ENCODE data around the gene NPAT. TPM values are rescaled to one million over a fixed set of nuclear protein-coding genes. Genes with fewer than 3 reads are reported as not detected.
"Not testable (repeated sequence)": the region's sequence is repeated elsewhere in the genome, so short reads cannot be mapped to it uniquely, and the experiment has no call there.

NPAT gene
- total RNA-seq, 1 experiment from 2014 or later: 16.6 TPM

DNA sequence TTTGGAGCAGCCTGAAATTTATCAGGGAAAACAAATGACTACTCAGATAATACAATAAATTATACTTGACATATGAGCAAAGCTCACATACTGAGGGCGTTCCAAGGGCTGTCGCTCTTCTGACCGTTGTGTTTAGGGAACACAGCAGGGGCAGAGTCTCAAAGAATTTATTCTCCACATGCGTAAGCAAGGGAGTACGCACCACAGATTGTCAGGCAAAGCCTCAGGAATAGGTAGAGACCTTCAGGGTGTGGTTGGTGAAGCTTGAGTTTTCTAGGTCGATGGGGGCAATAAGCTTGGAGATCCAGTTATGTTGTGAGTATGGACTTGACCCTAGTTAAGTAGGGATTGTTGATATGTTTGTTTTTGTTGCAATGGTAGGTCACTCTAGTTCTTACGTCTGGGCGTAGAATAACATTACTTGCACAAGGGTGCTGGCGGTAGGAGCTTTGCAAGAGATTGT lies 100.2 kb downstream of the NPAT start:
- in situ Hi-C loops (cut with HindIII; ENCODE audit: low pct_unique_long_range_greater_than_20kb, low sequenced_read_pairs): no loop called here
- Histone ChIP-seq H3K27me3 (ENCODE audit: control insufficient read depth, insufficient read depth, low read length) (no peaks in the 10 kb centered on the region), H3K9me3 (ENCODE audit: control insufficient read depth, insufficient read depth, low read depth, low read length) (no peaks in the 10 kb centered on the region), H3K36me3 (ENCODE audit: control insufficient read depth, insufficient read depth, low read length) (no peaks in the 10 kb centered on the region; the same call in 1 of the 2 replicates), H3K27ac (ENCODE audit: low read length) (peak overlapping the region; percentile 86), H3K4me3 (ENCODE audit: low read depth in 2 of 2, low read length in 2 of 2) (peak overlapping the region; percentile 72 to 92), H3K4me1 (ENCODE audit: control insufficient read depth, insufficient read depth, low read length) (peaks cover 23% of the 10 kb centered on the region)
- no TSS peak for BruUV-seq (replicated peaks)
- CTCF ChIA-PET: interaction anchor here (0.5 to 0.8 kb wide), 2 partner anchors 37 to 113 kb away, joined by 3 to 4 read pairs; no protein-coding TSS in a partner anchor
- TF ChIP-seq POLR2AphosphoS5 (IDR thresholded peaks at IDR 0.05; ENCODE audit: low read depth, low read length): no peak
- TF ChIP-seq, protein P1, sequence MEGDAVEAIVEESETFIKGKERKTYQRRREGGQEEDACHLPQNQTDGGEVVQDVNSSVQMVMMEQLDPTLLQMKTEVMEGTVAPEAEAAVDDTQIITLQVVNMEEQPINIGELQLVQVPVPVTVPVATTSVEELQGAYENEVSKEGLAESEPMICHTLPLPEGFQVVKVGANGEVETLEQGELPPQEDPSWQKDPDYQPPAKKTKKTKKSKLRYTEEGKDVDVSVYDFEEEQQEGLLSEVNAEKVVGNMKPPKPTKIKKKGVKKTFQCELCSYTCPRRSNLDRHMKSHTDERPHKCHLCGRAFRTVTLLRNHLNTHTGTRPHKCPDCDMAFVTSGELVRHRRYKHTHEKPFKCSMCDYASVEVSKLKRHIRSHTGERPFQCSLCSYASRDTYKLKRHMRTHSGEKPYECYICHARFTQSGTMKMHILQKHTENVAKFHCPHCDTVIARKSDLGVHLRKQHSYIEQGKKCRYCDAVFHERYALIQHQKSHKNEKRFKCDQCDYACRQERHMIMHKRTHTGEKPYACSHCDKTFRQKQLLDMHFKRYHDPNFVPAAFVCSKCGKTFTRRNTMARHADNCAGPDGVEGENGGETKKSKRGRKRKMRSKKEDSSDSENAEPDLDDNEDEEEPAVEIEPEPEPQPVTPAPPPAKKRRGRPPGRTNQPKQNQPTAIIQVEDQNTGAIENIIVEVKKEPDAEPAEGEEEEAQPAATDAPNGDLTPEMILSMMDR (IDR thresholded peaks at IDR 0.05): no peak
- TF ChIP-seq, protein P2, sequence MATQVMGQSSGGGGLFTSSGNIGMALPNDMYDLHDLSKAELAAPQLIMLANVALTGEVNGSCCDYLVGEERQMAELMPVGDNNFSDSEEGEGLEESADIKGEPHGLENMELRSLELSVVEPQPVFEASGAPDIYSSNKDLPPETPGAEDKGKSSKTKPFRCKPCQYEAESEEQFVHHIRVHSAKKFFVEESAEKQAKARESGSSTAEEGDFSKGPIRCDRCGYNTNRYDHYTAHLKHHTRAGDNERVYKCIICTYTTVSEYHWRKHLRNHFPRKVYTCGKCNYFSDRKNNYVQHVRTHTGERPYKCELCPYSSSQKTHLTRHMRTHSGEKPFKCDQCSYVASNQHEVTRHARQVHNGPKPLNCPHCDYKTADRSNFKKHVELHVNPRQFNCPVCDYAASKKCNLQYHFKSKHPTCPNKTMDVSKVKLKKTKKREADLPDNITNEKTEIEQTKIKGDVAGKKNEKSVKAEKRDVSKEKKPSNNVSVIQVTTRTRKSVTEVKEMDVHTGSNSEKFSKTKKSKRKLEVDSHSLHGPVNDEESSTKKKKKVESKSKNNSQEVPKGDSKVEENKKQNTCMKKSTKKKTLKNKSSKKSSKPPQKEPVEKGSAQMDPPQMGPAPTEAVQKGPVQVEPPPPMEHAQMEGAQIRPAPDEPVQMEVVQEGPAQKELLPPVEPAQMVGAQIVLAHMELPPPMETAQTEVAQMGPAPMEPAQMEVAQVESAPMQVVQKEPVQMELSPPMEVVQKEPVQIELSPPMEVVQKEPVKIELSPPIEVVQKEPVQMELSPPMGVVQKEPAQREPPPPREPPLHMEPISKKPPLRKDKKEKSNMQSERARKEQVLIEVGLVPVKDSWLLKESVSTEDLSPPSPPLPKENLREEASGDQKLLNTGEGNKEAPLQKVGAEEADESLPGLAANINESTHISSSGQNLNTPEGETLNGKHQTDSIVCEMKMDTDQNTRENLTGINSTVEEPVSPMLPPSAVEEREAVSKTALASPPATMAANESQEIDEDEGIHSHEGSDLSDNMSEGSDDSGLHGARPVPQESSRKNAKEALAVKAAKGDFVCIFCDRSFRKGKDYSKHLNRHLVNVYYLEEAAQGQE (IDR thresholded peaks at IDR 0.05; ENCODE audit: insufficient read depth in 1 of 2, low read depth in 2 of 2, low read length in 1 of 2): no peak
- no peak for TF ChIP-seq TCF7L2 (IDR thresholded peaks at IDR 0.05; ENCODE audit: low read depth, low read length)
- no peak for TF ChIP-seq SIN3A (IDR thresholded peaks at IDR 0.05; ENCODE audit: borderline replicate concordance, insufficient read depth, low read depth, low read length)
- DNase-seq (ENCODE audit: low read depth, low spot score) (no peak), ATAC-seq (no peak; the same call in 1 of the 2 replicates)
- intact Hi-C loops (cut with micrococcal nuclease; ENCODE audit: unreplicated experiment): no loop called here
- POLR2A ChIA-PET: interaction anchor here (0.6 kb wide), 1 partner anchor 9 kb away, joined by 6 read pairs; no protein-coding TSS in a partner anchor

DNA sequence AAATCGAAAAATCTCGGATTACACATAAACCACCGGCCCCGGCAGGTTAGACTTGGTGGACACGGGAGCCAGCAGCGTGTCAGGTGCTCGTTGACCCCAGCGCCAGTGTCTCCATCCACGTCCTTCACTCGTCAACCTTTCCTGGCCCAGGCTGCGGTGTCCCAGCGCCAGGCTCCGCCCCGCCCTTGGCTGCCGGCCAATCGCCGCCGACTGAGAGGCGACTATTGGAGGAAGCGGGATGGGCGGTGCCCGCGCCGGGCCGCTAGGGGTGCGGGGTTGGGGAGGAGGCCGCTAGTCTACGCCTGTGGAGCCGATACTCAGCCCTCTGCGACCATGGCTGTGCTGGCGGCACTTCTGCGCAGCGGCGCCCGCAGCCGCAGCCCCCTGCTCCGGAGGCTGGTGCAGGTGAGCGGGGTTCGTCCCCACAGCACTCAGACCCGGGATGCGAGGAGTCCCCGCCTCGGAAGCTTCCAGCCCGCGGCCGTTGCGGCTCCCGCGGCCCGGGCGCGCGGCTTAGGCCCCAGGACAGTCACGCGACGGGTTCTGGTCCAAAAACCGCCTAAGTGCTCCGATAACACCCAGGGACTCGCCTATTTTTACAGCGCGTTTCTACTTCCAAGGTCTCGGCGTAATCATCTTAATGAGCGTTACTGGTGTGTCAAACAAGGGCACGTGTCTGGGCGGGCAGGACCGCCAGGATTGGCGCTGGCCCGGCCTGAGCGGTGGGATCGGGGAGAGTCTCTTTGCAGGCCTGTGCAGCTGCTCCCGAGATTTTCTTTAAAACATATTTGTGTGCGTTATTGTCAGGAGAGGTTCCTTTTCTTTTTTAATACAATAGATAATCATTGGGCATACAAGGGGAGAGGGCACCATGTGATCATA lies 100.9 kb downstream of the NPAT start, which contains the start of gene ACAT1:
Gene ACAT1 (plus strand): TSS at position 294 of the 882 bp plus-strand sequence. CDS start 40 bp downstream, at position 334.
- in situ Hi-C loops (cut with HindIII; ENCODE audit: low pct_unique_long_range_greater_than_20kb, low sequenced_read_pairs): no loop called here
- CTCF ChIA-PET: interaction anchor here (0.7 kb wide), 2 partner anchors 38 to 78 kb away, joined by 3 to 5 read pairs; no protein-coding TSS in a partner anchor
- no peaks in the 10 kb centered on the region for H3K9me3 ChIP-seq (ENCODE audit: control insufficient read depth, insufficient read depth, low read depth, low read length)

DNA sequence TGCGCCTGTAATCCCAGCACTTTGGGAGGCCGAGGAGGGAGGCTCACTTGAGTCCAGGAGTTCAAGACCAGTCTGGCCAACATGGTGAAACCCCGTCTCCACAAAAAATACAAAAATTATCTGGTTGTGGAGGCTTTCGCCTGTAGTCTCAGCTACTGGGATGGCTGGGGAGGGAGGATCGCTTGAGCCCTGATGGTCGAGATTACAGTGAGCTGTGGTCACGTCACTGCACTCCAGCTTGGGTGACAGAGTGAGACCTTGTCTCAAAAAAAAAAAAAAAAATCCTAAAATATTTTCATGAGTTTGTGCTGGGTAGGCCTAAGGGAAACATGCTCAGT lies 101.5 kb downstream of the NPAT start:
- DNase-seq (ENCODE audit: low read depth, low spot score); H3K36me3 ChIP-seq (ENCODE audit: control insufficient read depth, insufficient read depth, low read length); H3K27me3 ChIP-seq (ENCODE audit: control insufficient read depth, insufficient read depth, low read length); ATAC-seq; intact Hi-C loops (cut with micrococcal nuclease; ENCODE audit: unreplicated experiment); in situ Hi-C loops (cut with HindIII; ENCODE audit: low pct_unique_long_range_greater_than_20kb, low sequenced_read_pairs); H3K9me3 ChIP-seq (ENCODE audit: control insufficient read depth, insufficient read depth, low read depth, low read length); BruUV-seq (replicated peaks): not testable (repeated sequence)
- Histone ChIP-seq H3K4me3 (ENCODE audit: low read depth in 2 of 2, low read length in 2 of 2) (peak overlapping the region; percentile 72 to 92), H3K4me1 (ENCODE audit: control insufficient read depth, insufficient read depth, low read length) (peaks cover 23% of the 10 kb centered on the region), H3K27ac (ENCODE audit: low read length) (peak overlapping the region; percentile 86)
- CTCF ChIA-PET: interaction anchor here (0.5 to 0.7 kb wide), 3 partner anchors 38 to 382 kb away, joined by 3 to 6 read pairs (median 5); no protein-coding TSS in a partner anchor
- POLR2A ChIA-PET: interaction anchor here (0.7 kb wide), 1 partner anchor 209 kb away, joined by 4 read pairs; no protein-coding TSS in a partner anchor

More for the DNA sequence above, 100.9 kb downstream of the NPAT start, which contains the start of gene ACAT1:
- Histone ChIP-seq H3K4me1 (ENCODE audit: control insufficient read depth, insufficient read depth, low read length) (peaks cover 23% of the 10 kb centered on the region), H3K36me3 (ENCODE audit: control insufficient read depth, insufficient read depth, low read length) (no peaks in the 10 kb centered on the region; the same call in 1 of the 2 replicates), H3K4me3 (ENCODE audit: low read depth in 2 of 2, low read length in 2 of 2) (peak within 1 kb of the TSS; percentile 72 to 92), H3K27ac (ENCODE audit: low read length) (peak within 1 kb of the TSS; percentile 86), H3K27me3 (ENCODE audit: control insufficient read depth, insufficient read depth, low read length) (no peaks in the 10 kb centered on the region)
- peak; percentile 97 for ATAC-seq
- POLR2A ChIA-PET: interaction anchor here (0.6 to 0.7 kb wide), 2 partner anchors 9 to 209 kb away, joined by 4 to 6 read pairs; no protein-coding TSS in a partner anchor
- intact Hi-C loops (cut with micrococcal nuclease; ENCODE audit: unreplicated experiment): no loop called here
- DNase-seq (ENCODE audit: low read depth, low spot score): peak; percentile 65
- no TSS peak for BruUV-seq (replicated peaks)
- TF ChIP-seq, protein P2 (IDR thresholded peaks at IDR 0.05; ENCODE audit: insufficient read depth in 1 of 2, low read depth in 2 of 2, low read length in 1 of 2): no peak
- TF ChIP-seq POLR2AphosphoS5 (IDR thresholded peaks at IDR 0.05; ENCODE audit: low read depth, low read length): peak; percentile 91
- peak; percentile 89 for TF ChIP-seq SIN3A (IDR thresholded peaks at IDR 0.05; ENCODE audit: borderline replicate concordance, insufficient read depth, low read depth, low read length)

Measured in Panc1 (cell line).